ENCODE data around the gene ASB8. TPM values are rescaled to one million over a fixed set of nuclear protein-coding genes. Genes with fewer than 3 reads are reported as not detected.
"Not testable (repeated sequence)": the region's sequence is repeated elsewhere in the genome, so short reads cannot be mapped to it uniquely, and the experiment has no call there.

Gene ASB8
- total and polyA plus RNA-seq, 2 experiments from 2014 or later: 23.3 to 27.3 TPM

DNA sequence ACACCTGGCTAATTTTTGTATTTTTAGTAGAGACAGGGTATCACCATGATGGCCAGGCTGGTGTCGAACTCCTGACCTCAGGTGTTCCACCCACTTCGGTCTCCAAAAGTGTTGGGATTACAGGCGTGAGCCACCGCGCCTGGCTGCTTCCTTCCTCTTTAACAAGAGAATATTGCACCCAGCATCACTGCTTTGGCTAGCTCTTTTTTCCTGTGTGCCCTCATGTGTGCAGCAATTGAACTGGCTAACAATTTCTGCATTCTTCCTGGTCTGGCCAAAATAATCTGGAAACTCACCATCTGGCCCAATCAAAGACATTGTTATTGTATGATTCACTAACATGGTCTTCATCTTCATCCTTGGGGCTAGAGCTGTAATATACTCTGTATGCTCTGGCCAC lies 2.7 kb upstream of the ASB8 start:
- Histone ChIP-seq H3F3A (ENCODE audit: insufficient read depth) (no peaks in the 10 kb centered on the region), H3K9me2 (ENCODE audit: insufficient read depth) (no peaks in the 10 kb centered on the region), H3K27me3 (replicated peaks; ENCODE audit: insufficient read depth) (no peaks in the 10 kb centered on the region), H3K79me2 (ENCODE audit: insufficient read depth) (peaks cover 21% of the 10 kb centered on the region), H2AFZ (no peak overlapping the region), H3K36me3 (ENCODE audit: low read depth) (no peaks in the 10 kb centered on the region), H4K20me1 (ENCODE audit: insufficient read depth) (no peaks in the 10 kb centered on the region), H3K27ac (no peak overlapping the region), H3K4me2 (ENCODE audit: unreplicated experiment) (no peak overlapping the region), H3K4me3 (no peak overlapping the region), H3K4me1 (ENCODE audit: insufficient read depth) (peaks cover 6% of the 10 kb centered on the region), H3K9ac (no peak overlapping the region), H3K9me3 (ENCODE audit: low read depth) (no peaks in the 10 kb centered on the region)
- DNase-seq: peak; percentile 20
- WGBS, 2 experiments (ENCODE audit: low coverage in 1 of 2, low lambda C conversion rate in 2 of 2, missing lambda C conversion rate in 2 of 2): 92 to 96% methylated on average over 3 to 5 of the region's 5 CpGs
- TF ChIP-seq EZH2phosphoT487 (IDR thresholded peaks at IDR 0.05; ENCODE audit: insufficient read depth, low read depth): no peak
- TF ChIP-seq EZH2 (IDR thresholded peaks at IDR 0.05; ENCODE audit: insufficient read depth, poor library complexity, severe bottlenecking): no peak
- in situ Hi-C loops (cut with MboI): no loop called here

DNA sequence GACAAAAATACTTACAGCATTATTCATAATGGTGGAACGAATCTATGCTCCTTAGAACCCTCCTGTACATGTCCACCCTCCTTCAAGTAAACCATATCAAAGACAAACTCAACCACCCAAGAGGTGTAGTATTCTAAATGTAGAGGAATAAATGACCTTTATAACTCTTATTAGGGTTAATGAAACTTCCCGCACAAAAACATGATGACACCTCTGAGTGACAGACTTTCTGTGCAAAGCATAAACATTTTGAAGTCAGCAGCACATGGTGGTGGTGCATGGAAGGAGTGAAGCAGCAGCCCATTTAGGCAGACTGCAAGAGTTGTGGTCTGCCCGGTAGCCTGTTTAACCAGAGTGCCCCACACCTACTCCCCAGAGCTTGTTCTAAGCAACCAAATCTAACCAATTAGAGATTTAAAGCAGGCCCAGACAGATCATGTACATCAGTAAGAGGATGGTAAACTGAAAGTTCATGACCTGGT lies 615 bp upstream of the ASB8 start:
- Histone ChIP-seq H3K9ac (peak overlapping the region; percentile 85), H3F3A (ENCODE audit: insufficient read depth) (no peaks in the 10 kb centered on the region), H2AFZ (peak overlapping the region; percentile 99), H3K27ac (peak overlapping the region; percentile 35), H3K9me2 (ENCODE audit: insufficient read depth) (no peaks in the 10 kb centered on the region), H4K20me1 (ENCODE audit: insufficient read depth) (no peaks in the 10 kb centered on the region), H3K36me3 (ENCODE audit: low read depth) (no peaks in the 10 kb centered on the region), H3K4me1 (ENCODE audit: insufficient read depth) (peaks cover 6% of the 10 kb centered on the region), H3K4me2 (ENCODE audit: unreplicated experiment) (peak overlapping the region; percentile 97), H3K9me3 (ENCODE audit: low read depth) (no peaks in the 10 kb centered on the region), H3K4me3 (peak overlapping the region; percentile 93), H3K79me2 (ENCODE audit: insufficient read depth) (peaks cover 37% of the 10 kb centered on the region), H3K27me3 (replicated peaks; ENCODE audit: insufficient read depth) (no peaks in the 10 kb centered on the region)
- 49% methylated on average over 3 of the region's 3 CpGs for WGBS, 2 experiments (ENCODE audit: low coverage in 1 of 2, low lambda C conversion rate in 2 of 2, missing lambda C conversion rate in 2 of 2)
- TF ChIP-seq EZH2 (IDR thresholded peaks at IDR 0.05; ENCODE audit: insufficient read depth, poor library complexity, severe bottlenecking) (no peak), EZH2phosphoT487 (IDR thresholded peaks at IDR 0.05; ENCODE audit: insufficient read depth, low read depth) (no peak)
- in situ Hi-C loops (cut with MboI): no loop called here
- no peak for DNase-seq

DNA sequence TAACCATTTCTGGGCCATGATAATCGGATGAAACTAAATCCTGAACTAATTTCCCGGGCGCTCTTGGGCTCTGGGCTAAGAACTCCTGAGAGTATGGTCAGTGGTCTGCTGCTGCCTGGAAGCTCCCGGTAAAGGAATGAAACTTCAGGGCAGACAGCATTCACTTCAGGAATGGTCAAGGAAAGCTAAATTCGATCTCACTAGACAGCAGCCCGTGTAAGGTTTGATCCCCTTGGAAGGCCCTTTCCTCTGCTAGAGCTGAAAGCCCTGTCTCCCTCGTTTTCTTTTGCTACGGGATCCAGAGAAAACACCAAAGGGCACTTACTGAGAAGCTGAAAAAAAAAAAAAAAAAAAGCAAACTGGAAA lies 680 bp downstream of the ASB8 start:
- in situ Hi-C loops (cut with MboI): no loop called here
- Histone ChIP-seq H2AFZ (peak overlapping the region; percentile 99), H3K4me1 (ENCODE audit: insufficient read depth) (peaks cover 6% of the 10 kb centered on the region), H3K4me2 (ENCODE audit: unreplicated experiment) (peak overlapping the region; percentile 97), H3K9me3 (ENCODE audit: low read depth) (no peaks in the 10 kb centered on the region), H4K20me1 (ENCODE audit: insufficient read depth) (no peaks in the 10 kb centered on the region), H3K79me2 (ENCODE audit: insufficient read depth) (peaks cover 37% of the 10 kb centered on the region), H3K36me3 (ENCODE audit: low read depth) (no peaks in the 10 kb centered on the region), H3F3A (ENCODE audit: insufficient read depth) (no peaks in the 10 kb centered on the region), H3K9ac (peak overlapping the region; percentile 85), H3K27ac (peak overlapping the region; percentile 31; the same call in 1 of the 2 replicates), H3K27me3 (replicated peaks; ENCODE audit: insufficient read depth) (no peaks in the 10 kb centered on the region), H3K9me2 (ENCODE audit: insufficient read depth) (no peaks in the 10 kb centered on the region), H3K4me3 (peak overlapping the region; percentile 93)
- no peak for DNase-seq
- WGBS, 2 experiments (ENCODE audit: low coverage in 1 of 2, low lambda C conversion rate in 2 of 2, missing lambda C conversion rate in 2 of 2): 21 to 22% methylated on average over 8 of the region's 8 CpGs
- TF ChIP-seq EZH2phosphoT487 (IDR thresholded peaks at IDR 0.05; ENCODE audit: insufficient read depth, low read depth): no peak
- TF ChIP-seq EZH2 (IDR thresholded peaks at IDR 0.05; ENCODE audit: insufficient read depth, poor library complexity, severe bottlenecking): no peak

DNA sequence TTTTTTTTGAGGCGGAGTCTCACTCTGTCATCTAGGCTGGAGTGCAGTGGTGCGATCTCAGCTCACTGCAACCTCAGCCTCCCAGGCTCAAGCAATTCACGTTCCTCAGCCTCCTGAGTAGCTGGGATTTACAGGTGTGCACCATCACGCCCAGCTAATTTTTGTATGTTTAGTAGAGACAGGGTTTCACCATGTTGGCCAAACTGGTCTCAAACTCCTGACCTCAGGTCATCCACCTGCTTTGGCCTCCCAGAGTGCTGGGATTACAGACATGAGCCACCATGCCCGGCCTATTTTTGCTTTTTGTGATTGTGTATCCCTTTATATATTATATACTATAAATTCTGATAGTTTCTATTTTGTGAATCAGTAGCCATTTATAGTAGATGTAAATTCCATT lies 1.5 kb downstream of the ASB8 start:
- H3F3A ChIP-seq (ENCODE audit: insufficient read depth); H3K27me3 ChIP-seq (replicated peaks; ENCODE audit: insufficient read depth); DNase-seq; H3K9me2 ChIP-seq (ENCODE audit: insufficient read depth); H3K9me3 ChIP-seq (ENCODE audit: low read depth); H3K36me3 ChIP-seq (ENCODE audit: low read depth); in situ Hi-C loops (cut with MboI); H3K27ac ChIP-seq; H2AFZ ChIP-seq; H4K20me1 ChIP-seq (ENCODE audit: insufficient read depth); H3K4me3 ChIP-seq; H3K9ac ChIP-seq; H3K4me1 ChIP-seq (ENCODE audit: insufficient read depth): not testable (repeated sequence)
- peaks cover 37% of the 10 kb centered on the region for H3K79me2 ChIP-seq (ENCODE audit: insufficient read depth)
- 76 to 87% methylated on average over 5 of the region's 5 CpGs for WGBS, 2 experiments (ENCODE audit: low coverage in 1 of 2, low lambda C conversion rate in 2 of 2, missing lambda C conversion rate in 2 of 2)
- peak overlapping the region; percentile 97 for H3K4me2 ChIP-seq (ENCODE audit: unreplicated experiment)
